ENCODE measurements around the gene CDCA7. TPM values are rescaled to one million over a fixed set of nuclear protein-coding genes. Genes with fewer than 3 reads are reported as not detected.

CDCA7 gene
- total RNA-seq, 1 experiment from 2014 or later: 29.3 TPM

DNA sequence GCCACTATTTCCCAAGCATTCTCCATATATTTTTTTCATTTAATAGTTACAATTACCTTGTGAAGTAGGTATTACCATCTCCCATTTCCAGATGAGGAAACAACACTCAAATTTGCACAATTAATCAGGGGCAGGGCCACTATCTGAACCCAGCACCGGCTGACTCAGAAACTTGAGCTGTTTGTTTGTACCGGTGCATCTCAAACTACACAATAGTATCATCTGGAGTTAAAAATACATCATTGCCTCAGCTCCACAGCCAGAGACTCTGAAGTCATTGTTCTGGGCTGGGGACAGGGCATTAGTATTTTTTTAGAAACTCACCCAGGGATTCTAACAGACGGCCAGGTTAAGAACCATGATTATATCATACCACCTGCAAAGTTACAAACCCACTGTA lies 55.9 kb downstream of the CDCA7 start:
- H3K9me3 ChIP-seq (ENCODE audit: low read length): no peaks in the 10 kb centered on the region
- H3F3A ChIP-seq (ENCODE audit: low read length, unreplicated experiment): no peaks in the 10 kb centered on the region
- peaks cover 11% of the 10 kb centered on the region for H3K4me1 ChIP-seq (ENCODE audit: insufficient read depth, low read length)
- H3K9me2 ChIP-seq (replicated peaks; ENCODE audit: low read length): no peaks in the 10 kb centered on the region
- H3K36me3 ChIP-seq (ENCODE audit: low read depth, low read length): no peaks in the 10 kb centered on the region
- no peaks in the 10 kb centered on the region for H3K79me2 ChIP-seq (ENCODE audit: low read length)
- CTCF ChIA-PET: no interaction called here
- no peaks in the 10 kb centered on the region for H3K27me3 ChIP-seq (ENCODE audit: low read length)
- H3K4me2 ChIP-seq (ENCODE audit: low read length): no peak overlapping the region
- POLR2A ChIA-PET (ENCODE audit: unreplicated experiment): no interaction called here
- H2AFZ ChIP-seq (ENCODE audit: low read length): no peak overlapping the region
- intact Hi-C loops (cut with micrococcal nuclease): no loop called here
- H3K27ac ChIP-seq (ENCODE audit: low read length): no peak overlapping the region
- no peak overlapping the region for H3K4me3 ChIP-seq (ENCODE audit: low read length)
- no peaks in the 10 kb centered on the region for H4K20me1 ChIP-seq (ENCODE audit: low read length)
- BruUV-seq (replicated peaks): no TSS peak
- ATAC-seq: no peak
- H3K9ac ChIP-seq (ENCODE audit: low read length): no peak overlapping the region
- DNase-seq: no peak
- TF ChIP-seq EZH2phosphoT487 (IDR thresholded peaks at IDR 0.05; ENCODE audit: borderline replicate concordance, low read length) (no peak), CTCF (conservative IDR thresholded peaks at IDR 0.05; ENCODE audit: low read depth, low read length) (no peak), EZH2 (IDR thresholded peaks at IDR 0.05; ENCODE audit: low read length, unreplicated experiment) (no peak)

- no peaks in the 10 kb centered on the region for H4K20me1 ChIP-seq (ENCODE audit: low read length)
- no peak overlapping the region for H3K9ac ChIP-seq (ENCODE audit: low read length)
- no peaks in the 10 kb centered on the region for H3K79me2 ChIP-seq (ENCODE audit: low read length)
- H3K4me3 ChIP-seq (ENCODE audit: low read length): no peak overlapping the region
- ChIA-PET CTCF (no interaction called here), POLR2A (ENCODE audit: unreplicated experiment) (no interaction called here)
- H3K36me3 ChIP-seq (ENCODE audit: low read depth, low read length): no peaks in the 10 kb centered on the region
- DNase-seq (no peak), ATAC-seq (no peak)
- H3K9me2 ChIP-seq (replicated peaks; ENCODE audit: low read length): no peaks in the 10 kb centered on the region
- TF ChIP-seq EZH2 (IDR thresholded peaks at IDR 0.05; ENCODE audit: low read length, unreplicated experiment) (no peak), CTCF (conservative IDR thresholded peaks at IDR 0.05; ENCODE audit: low read depth, low read length) (no peak), EZH2phosphoT487 (IDR thresholded peaks at IDR 0.05; ENCODE audit: borderline replicate concordance, low read length) (no peak)
- no peaks in the 10 kb centered on the region for H3K27me3 ChIP-seq (ENCODE audit: low read length)
- BruUV-seq (replicated peaks): no TSS peak
- peaks cover 22% of the 10 kb centered on the region for H3K4me1 ChIP-seq (ENCODE audit: insufficient read depth, low read length)
- no peak overlapping the region for H3K27ac ChIP-seq (ENCODE audit: low read length)
- H3K4me2 ChIP-seq (ENCODE audit: low read length): no peak overlapping the region
- no peak overlapping the region for H2AFZ ChIP-seq (ENCODE audit: low read length)
- intact Hi-C loops (cut with micrococcal nuclease): no loop called here
- H3K9me3 ChIP-seq (ENCODE audit: low read length): no peaks in the 10 kb centered on the region
- no peaks in the 10 kb centered on the region for H3F3A ChIP-seq (ENCODE audit: low read length, unreplicated experiment)
Measured at GRCh38 chr2:173412628-173413027, 58.0 kb downstream of the CDCA7 start.

- no TSS peak for BruUV-seq (replicated peaks)
- Histone ChIP-seq H3K9ac (ENCODE audit: low read length) (peak overlapping the region; percentile 14; the same call in 1 of the 2 replicates), H3K27ac (ENCODE audit: low read length) (peak overlapping the region; percentile 68), H3K4me3 (ENCODE audit: low read length) (no peak overlapping the region), H3K9me2 (replicated peaks; ENCODE audit: low read length) (no peaks in the 10 kb centered on the region), H3K79me2 (ENCODE audit: low read length) (no peaks in the 10 kb centered on the region), H2AFZ (ENCODE audit: low read length) (peak overlapping the region; percentile 28; the same call in 1 of the 2 replicates), H3K9me3 (ENCODE audit: low read length) (no peaks in the 10 kb centered on the region), H4K20me1 (ENCODE audit: low read length) (no peaks in the 10 kb centered on the region), H3K27me3 (ENCODE audit: low read length) (no peaks in the 10 kb centered on the region), H3K4me1 (ENCODE audit: insufficient read depth, low read length) (peaks cover 22% of the 10 kb centered on the region), H3F3A (ENCODE audit: low read length, unreplicated experiment) (no peaks in the 10 kb centered on the region), H3K36me3 (ENCODE audit: low read depth, low read length) (no peaks in the 10 kb centered on the region), H3K4me2 (ENCODE audit: low read length) (peak overlapping the region; percentile 57)
- ChIA-PET CTCF (interaction anchor here (0.5 kb wide), 1 partner anchor 484 kb away, joined by 6 read pairs; no protein-coding TSS in a partner anchor), POLR2A (ENCODE audit: unreplicated experiment) (no interaction called here)
- DNase-seq (peak; percentile 82), ATAC-seq (peak; percentile 75)
- TF ChIP-seq EZH2phosphoT487 (IDR thresholded peaks at IDR 0.05; ENCODE audit: borderline replicate concordance, low read length) (no peak), CTCF (conservative IDR thresholded peaks at IDR 0.05; ENCODE audit: low read depth, low read length) (no peak), EZH2 (IDR thresholded peaks at IDR 0.05; ENCODE audit: low read length, unreplicated experiment) (no peak)
- intact Hi-C loops (cut with micrococcal nuclease): no loop called here
Measured at GRCh38 chr2:173414823-173415322, 60.2 kb downstream of the CDCA7 start.

Data from PC-3 (cell line).